ENCODE data around the gene USP34.
"Not testable (repeated sequence)": the region's sequence is repeated elsewhere in the genome, so short reads cannot be mapped to it uniquely, and the experiment has no call there.

The USP34 gene

GRCh38 chr2:61470965-61471904 lies at the start of gene USP34:
USP34 (minus strand) TSS chr2:61471087; CDS start chr2:61470692, 395 bp downstream.
- no peaks in the 10 kb centered on the region for H3K9me3 ChIP-seq
- no peaks in the 10 kb centered on the region for H3K27me3 ChIP-seq (ENCODE audit: low read depth)
- peaks cover 21% of the 10 kb centered on the region for H3K36me3 ChIP-seq (replicated peaks)
- H3K4me1 ChIP-seq, result peaks cover 7% of the 10 kb centered on the region
- peak; percentile 87 to 94 for DNase-seq (ENCODE audit: low spot score in 2 of 2)
- H3K4me3 ChIP-seq, result peak within 1 kb of the TSS; percentile 86
- in situ Hi-C loops (cut with MboI; ENCODE audit: low sequenced_read_pairs), result no loop called here

GRCh38 chr2:61520261-61520660 lies 49.4 kb upstream of the USP34 start:
- peaks cover 98% of the 10 kb centered on the region for H3K36me3 ChIP-seq (replicated peaks)
- H3K4me3 ChIP-seq, result no peak overlapping the region
- H3K27me3 ChIP-seq (ENCODE audit: low read depth), result no peaks in the 10 kb centered on the region
- no peaks in the 10 kb centered on the region for H3K9me3 ChIP-seq
- DNase-seq (ENCODE audit: low spot score in 2 of 2), result no peak
- H3K4me1 ChIP-seq, result peaks cover 2% of the 10 kb centered on the region; the same call in 1 of the 2 replicates
- in situ Hi-C loops (cut with MboI; ENCODE audit: low sequenced_read_pairs), result no loop called here

GRCh38 chr2:61512768-61513398 lies 42.0 kb upstream of the USP34 start:
- in situ Hi-C loops (cut with MboI; ENCODE audit: low sequenced_read_pairs), result loop anchor here (10.0 kb wide), 1 partner anchor 352 kb away; no protein-coding TSS in a partner anchor
- Histone ChIP-seq H3K36me3 (replicated peaks) (peaks cover 95% of the 10 kb centered on the region), H3K4me3 (no peak overlapping the region), H3K4me1 (no peaks in the 10 kb centered on the region; the same call in 1 of the 2 replicates), H3K9me3 (no peaks in the 10 kb centered on the region), H3K27me3 (ENCODE audit: low read depth) (no peaks in the 10 kb centered on the region)
- no peak for DNase-seq (ENCODE audit: low spot score in 2 of 2)

GRCh38 chr2:61510674-61511671 lies 40.1 kb upstream of the USP34 start:
- no peak overlapping the region for H3K4me3 ChIP-seq
- in situ Hi-C loops (cut with MboI; ENCODE audit: low sequenced_read_pairs), result loop anchor here (10.0 kb wide), 1 partner anchor 354 kb away; no protein-coding TSS in a partner anchor
- DNase-seq (ENCODE audit: low spot score in 2 of 2), result peak in 1 of 2 experiments; percentile 1
- H3K27me3 ChIP-seq (ENCODE audit: low read depth), result no peaks in the 10 kb centered on the region
- peaks cover 91% of the 10 kb centered on the region for H3K36me3 ChIP-seq (replicated peaks)
- H3K9me3 ChIP-seq, result no peaks in the 10 kb centered on the region
- H3K4me1 ChIP-seq, result no peaks in the 10 kb centered on the region; the same call in 1 of the 2 replicates

GRCh38 chr2:61504949-61505348 lies 34.1 kb upstream of the USP34 start:
- no peaks in the 10 kb centered on the region for H3K4me1 ChIP-seq
- no peak for DNase-seq (ENCODE audit: low spot score in 2 of 2)
- H3K9me3 ChIP-seq, result no peaks in the 10 kb centered on the region
- no peaks in the 10 kb centered on the region for H3K27me3 ChIP-seq (ENCODE audit: low read depth)
- H3K4me3 ChIP-seq, result no peak overlapping the region
- H3K36me3 ChIP-seq (replicated peaks), result peaks cover 83% of the 10 kb centered on the region
- in situ Hi-C loops (cut with MboI; ENCODE audit: low sequenced_read_pairs), result no loop called here

DNA sequence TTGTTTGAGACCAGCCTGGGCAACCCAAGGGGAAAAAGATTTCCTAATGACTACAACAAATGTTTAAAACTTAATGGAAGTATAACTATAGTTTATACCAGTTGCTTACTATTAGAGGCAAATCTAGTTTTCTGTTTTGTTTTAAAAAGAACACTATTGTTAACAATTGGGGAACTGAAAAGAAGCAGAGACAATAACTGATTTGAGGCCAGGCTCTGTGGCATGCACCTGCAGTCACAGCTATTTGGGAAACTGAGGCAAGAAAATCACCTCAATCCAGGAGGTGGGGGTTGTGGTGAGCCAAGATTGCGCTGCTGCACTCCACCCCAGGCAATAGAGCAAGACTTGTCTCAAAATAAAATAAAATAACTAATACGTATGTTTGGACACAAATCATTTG lies 28.2 kb upstream of the USP34 start:
- in situ Hi-C loops (cut with MboI; ENCODE audit: low sequenced_read_pairs), result no loop called here
- no peak for DNase-seq (ENCODE audit: low spot score in 2 of 2)
- Histone ChIP-seq H3K36me3 (replicated peaks) (peaks cover 90% of the 10 kb centered on the region), H3K4me3 (no peak overlapping the region), H3K9me3 (no peaks in the 10 kb centered on the region), H3K27me3 (ENCODE audit: low read depth) (no peaks in the 10 kb centered on the region), H3K4me1 (peaks cover 2% of the 10 kb centered on the region)

GRCh38 chr2:61493523-61493942 lies 22.6 kb upstream of the USP34 start:
- in situ Hi-C loops (cut with MboI; ENCODE audit: low sequenced_read_pairs), result no loop called here

DNA sequence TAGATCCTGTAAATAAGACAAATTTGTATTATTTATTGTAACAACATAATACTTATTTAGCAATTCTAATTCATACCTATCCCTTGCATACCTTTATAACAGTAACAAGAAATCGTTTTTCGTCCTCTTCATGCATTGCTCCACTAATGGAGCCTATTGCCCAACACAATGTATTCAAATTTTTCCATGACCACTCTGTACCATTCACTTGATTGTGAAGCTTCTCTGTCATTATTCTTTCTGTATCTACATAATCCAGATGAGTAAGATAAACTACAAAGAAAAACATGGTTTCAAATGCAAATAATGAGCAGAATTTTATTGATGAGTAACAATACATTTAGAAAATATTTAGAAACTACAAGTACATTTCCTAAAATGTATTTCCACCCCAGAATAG lies 21.6 kb upstream of the USP34 start:
- H3K27me3 ChIP-seq (ENCODE audit: low read depth), result no peaks in the 10 kb centered on the region
- peaks cover 20% of the 10 kb centered on the region for H3K4me1 ChIP-seq
- no peak overlapping the region for H3K4me3 ChIP-seq
- H3K9me3 ChIP-seq, result no peaks in the 10 kb centered on the region
- peak in 1 of 2 experiments; percentile 74 for DNase-seq (ENCODE audit: low spot score in 2 of 2)
- H3K36me3 ChIP-seq (replicated peaks), result peaks cover 93% of the 10 kb centered on the region
- in situ Hi-C loops (cut with MboI; ENCODE audit: low sequenced_read_pairs), result no loop called here

More at GRCh38 chr2:61493523-61493942, 22.6 kb upstream of the USP34 start:
- H3K4me1 ChIP-seq, result peaks cover 20% of the 10 kb centered on the region
- H3K36me3 ChIP-seq (replicated peaks), result peaks cover 93% of the 10 kb centered on the region
- no peaks in the 10 kb centered on the region for H3K27me3 ChIP-seq (ENCODE audit: low read depth)
- no peak for DNase-seq (ENCODE audit: low spot score in 2 of 2)
- H3K9me3 ChIP-seq, result no peaks in the 10 kb centered on the region
- no peak overlapping the region for H3K4me3 ChIP-seq

DNA sequence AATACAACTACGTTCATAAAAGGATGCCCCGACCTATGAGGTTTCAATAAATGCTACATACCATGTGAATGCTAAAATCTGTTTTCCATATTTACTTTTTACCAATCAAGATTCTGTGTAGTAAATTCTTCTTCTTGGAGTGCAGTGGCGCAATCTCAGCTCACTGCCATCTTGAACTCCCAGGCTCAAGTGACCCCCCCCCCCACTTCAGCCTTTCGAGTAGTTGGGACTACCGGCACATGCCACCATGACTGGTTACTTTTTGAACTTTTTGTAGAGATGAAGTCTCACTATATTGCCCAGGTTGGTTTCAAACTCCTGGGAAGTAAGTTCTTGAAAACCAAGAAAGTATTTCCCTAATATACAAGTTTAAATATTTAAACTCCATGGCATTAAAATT lies 14.4 kb upstream of the USP34 start:
- DNase-seq (ENCODE audit: low spot score in 2 of 2), result no peak
- Histone ChIP-seq H3K4me1 (no peaks in the 10 kb centered on the region), H3K36me3 (replicated peaks) (peaks cover 94% of the 10 kb centered on the region), H3K9me3 (no peaks in the 10 kb centered on the region), H3K27me3 (ENCODE audit: low read depth) (no peaks in the 10 kb centered on the region), H3K4me3 (no peak overlapping the region)
- in situ Hi-C loops (cut with MboI; ENCODE audit: low sequenced_read_pairs), result no loop called here

DNA sequence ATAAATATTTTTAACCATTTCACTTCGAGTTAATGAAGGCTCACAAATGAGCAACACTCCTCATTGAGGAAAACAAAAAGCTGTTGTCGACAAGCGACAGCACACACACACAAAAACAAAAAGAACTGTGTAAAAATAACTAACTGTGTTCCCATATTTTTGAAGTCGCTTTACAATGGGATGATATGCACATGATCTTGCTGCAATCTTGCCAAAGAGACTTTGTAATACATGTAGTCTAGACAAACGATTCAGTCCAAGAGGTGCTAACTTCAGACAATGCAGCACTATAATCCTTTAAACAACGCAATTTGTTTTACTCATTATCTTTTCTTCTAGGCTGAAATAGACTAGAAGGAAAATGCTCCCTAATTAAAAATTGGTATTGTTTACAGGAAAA lies 7.2 kb upstream of the USP34 start:
- H3K9me3 ChIP-seq, result no peaks in the 10 kb centered on the region
- no peak overlapping the region for H3K4me3 ChIP-seq
- in situ Hi-C loops (cut with MboI; ENCODE audit: low sequenced_read_pairs), result no loop called here
- no peak for DNase-seq (ENCODE audit: low spot score in 2 of 2)
- no peaks in the 10 kb centered on the region for H3K27me3 ChIP-seq (ENCODE audit: low read depth)
- H3K36me3 ChIP-seq (replicated peaks), result peaks cover 58% of the 10 kb centered on the region
- H3K4me1 ChIP-seq, result peaks cover 11% of the 10 kb centered on the region

GRCh38 chr2:61476929-61477589 lies 6.2 kb upstream of the USP34 start:
- H3K27me3 ChIP-seq (ENCODE audit: low read depth); H3K4me3 ChIP-seq; in situ Hi-C loops (cut with MboI; ENCODE audit: low sequenced_read_pairs); DNase-seq (ENCODE audit: low spot score in 2 of 2); H3K9me3 ChIP-seq: not testable (repeated sequence)
- peaks cover 52% of the 10 kb centered on the region for H3K36me3 ChIP-seq (replicated peaks)
- peaks cover 11% of the 10 kb centered on the region for H3K4me1 ChIP-seq

DNA sequence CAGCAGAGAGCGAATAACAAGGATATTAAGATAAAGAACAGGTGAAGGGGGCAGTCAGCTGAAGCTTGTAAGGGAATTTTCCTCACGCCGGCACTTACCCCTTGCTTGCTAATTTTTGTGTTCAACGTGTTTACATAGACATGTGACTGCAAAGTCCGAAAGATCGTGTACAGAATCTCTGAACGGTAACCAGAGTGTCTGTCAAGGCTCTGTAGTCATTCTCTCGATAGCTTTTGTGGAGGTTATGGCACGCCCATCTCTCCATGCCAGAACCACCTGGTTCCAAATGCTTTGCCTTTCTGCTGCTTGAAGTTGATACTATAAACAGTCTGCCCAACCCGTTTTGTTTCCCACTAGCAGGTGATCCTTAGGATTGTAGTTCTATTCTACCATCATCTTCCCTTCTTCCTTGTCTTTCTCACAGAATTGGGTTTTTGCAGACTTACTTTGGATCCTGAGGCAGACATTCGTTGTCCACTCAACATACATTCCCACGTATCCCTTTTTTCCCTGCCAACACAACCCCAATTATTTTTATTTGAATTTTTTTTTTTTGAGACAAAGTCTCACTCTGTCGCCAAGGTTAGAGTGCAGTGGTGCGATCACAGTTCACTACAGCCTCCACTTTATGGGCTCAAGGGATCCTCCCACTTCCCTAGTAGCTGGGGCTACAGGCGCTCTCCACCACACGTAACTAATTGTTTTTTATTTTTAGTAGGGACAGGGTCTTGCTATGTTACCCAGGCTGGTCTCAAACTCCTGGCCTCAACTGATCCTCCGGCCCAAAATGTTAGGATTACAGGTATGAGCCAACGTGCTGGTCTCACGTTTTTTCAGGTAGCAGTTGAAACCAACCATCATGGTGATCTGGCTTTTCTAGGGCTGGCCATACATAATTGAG lies 1.3 kb upstream of the USP34 start:
- Histone ChIP-seq H3K27me3 (ENCODE audit: low read depth) (no peaks in the 10 kb centered on the region), H3K4me1 (peaks cover 7% of the 10 kb centered on the region), H3K36me3 (replicated peaks) (peaks cover 18% of the 10 kb centered on the region), H3K9me3 (no peaks in the 10 kb centered on the region), H3K4me3 (peak overlapping the region; percentile 86)
- in situ Hi-C loops (cut with MboI; ENCODE audit: low sequenced_read_pairs), result no loop called here
- peak in 1 of 2 experiments; percentile 40 for DNase-seq (ENCODE audit: low spot score in 2 of 2)
